BLaER1 (cell line): ENCODE results near the gene CPTP.

Source experiments
- H3K27ac ChIP-seq: shearing (Covaris generic); formaldehyde crosslinking; 2 replicates; pipeline ENCODE4 v1.8.1; 2022
- H3K27me3 ChIP-seq: shearing (Covaris generic); formaldehyde crosslinking; 2 replicates; pipeline ENCODE4 v1.8.1; 2022
- H3K36me3 ChIP-seq: shearing (Covaris generic); formaldehyde crosslinking; 2 replicates; pipeline ENCODE4 v1.8.1; 2022
- H3K4me1 ChIP-seq: shearing (Covaris generic); formaldehyde crosslinking; 2 replicates; pipeline ENCODE4 v1.8.1; 2022
- H3K4me2 ChIP-seq: shearing (Covaris generic); formaldehyde crosslinking; 2 replicates; pipeline ENCODE4 v1.8.1; 2022
- H3K4me3 ChIP-seq: shearing (Covaris generic); formaldehyde crosslinking; 2 replicates; pipeline ENCODE4 v1.8.1; 2022
- H3K9ac ChIP-seq: shearing (Covaris generic); formaldehyde crosslinking; 2 replicates; pipeline ENCODE4 v1.8.1; 2022
- H3K9me3 ChIP-seq: shearing (Covaris generic); formaldehyde crosslinking; 2 replicates; pipeline ENCODE4 v1.8.1; 2022
- H4K20me1 ChIP-seq: shearing (Covaris generic); formaldehyde crosslinking; 2 replicates; pipeline ENCODE4 v1.8.1; 2022
- Cebpa-rat ChIP-seq: shearing (Covaris generic); IDR thresholded peaks from 2 replicates; pipeline ENCODE4 v1.8.1; 2022

CPTP gene

DNA sequence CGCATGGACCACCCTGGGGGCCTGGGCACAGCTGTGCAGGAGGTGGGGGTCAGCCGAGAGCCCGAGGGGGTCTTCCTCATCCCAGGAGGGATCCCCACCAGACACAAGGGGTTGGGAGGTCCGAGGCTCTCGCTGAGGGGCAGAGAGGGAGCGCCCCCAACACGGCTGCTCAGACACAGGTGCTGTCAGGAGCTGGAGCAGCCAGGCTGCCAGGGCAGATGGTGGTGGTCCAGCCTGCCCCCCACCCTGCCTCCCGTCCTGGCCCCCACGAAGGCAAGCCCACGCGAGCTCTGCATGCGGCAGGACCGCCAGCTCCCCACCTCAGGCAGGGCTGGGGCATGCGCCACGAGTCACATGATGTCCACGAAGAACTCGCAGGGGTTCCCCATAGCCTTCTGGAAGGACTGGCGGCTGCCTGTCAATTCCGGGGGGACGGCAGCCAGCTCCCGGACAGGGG, 11.2 kb downstream of the CPTP start:
- Histone ChIP-seq H3K27ac (no peak overlapping the region), H3K4me3 (no peak overlapping the region), H4K20me1 (peaks cover 69% of the 10 kb centered on the region), H3K27me3 (no peaks in the 10 kb centered on the region), H3K9ac (no peak overlapping the region), H3K36me3 (peaks cover 59% of the 10 kb centered on the region), H3K4me2 (no peak overlapping the region), H3K9me3 (no peaks in the 10 kb centered on the region), H3K4me1 (peaks cover 1% of the 10 kb centered on the region; the same call in 1 of the 2 replicates)
- no peak for TF ChIP-seq Cebpa-rat

DNA sequence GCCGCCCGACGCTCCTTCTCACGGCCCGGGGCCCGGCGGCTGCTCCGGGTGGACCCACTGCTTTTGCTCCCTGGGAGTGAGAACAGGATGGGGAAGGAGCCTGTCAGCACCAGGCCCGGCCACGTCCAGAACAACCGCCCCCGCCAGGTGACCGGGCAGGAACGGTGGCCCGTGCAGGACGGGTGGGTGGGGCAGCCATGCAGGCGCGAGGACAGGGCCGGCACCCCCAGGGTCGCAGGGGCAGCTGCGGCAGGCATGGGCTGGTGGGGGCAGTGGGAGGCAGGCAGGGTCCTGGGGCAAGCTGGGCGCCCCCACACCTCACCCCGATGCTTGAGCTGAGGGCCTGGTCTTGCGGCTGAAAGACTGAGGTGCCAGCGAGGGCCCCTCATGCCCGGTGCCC, 11.8 kb downstream of the CPTP start:
- Histone ChIP-seq H3K9ac (no peak overlapping the region), H3K36me3 (peaks cover 66% of the 10 kb centered on the region), H3K4me1 (no peaks in the 10 kb centered on the region), H3K4me2 (no peak overlapping the region), H3K4me3 (no peak overlapping the region), H4K20me1 (peaks cover 69% of the 10 kb centered on the region), H3K27ac (no peak overlapping the region), H3K27me3 (no peaks in the 10 kb centered on the region), H3K9me3 (no peaks in the 10 kb centered on the region)
- TF ChIP-seq Cebpa-rat, result no peak

DNA sequence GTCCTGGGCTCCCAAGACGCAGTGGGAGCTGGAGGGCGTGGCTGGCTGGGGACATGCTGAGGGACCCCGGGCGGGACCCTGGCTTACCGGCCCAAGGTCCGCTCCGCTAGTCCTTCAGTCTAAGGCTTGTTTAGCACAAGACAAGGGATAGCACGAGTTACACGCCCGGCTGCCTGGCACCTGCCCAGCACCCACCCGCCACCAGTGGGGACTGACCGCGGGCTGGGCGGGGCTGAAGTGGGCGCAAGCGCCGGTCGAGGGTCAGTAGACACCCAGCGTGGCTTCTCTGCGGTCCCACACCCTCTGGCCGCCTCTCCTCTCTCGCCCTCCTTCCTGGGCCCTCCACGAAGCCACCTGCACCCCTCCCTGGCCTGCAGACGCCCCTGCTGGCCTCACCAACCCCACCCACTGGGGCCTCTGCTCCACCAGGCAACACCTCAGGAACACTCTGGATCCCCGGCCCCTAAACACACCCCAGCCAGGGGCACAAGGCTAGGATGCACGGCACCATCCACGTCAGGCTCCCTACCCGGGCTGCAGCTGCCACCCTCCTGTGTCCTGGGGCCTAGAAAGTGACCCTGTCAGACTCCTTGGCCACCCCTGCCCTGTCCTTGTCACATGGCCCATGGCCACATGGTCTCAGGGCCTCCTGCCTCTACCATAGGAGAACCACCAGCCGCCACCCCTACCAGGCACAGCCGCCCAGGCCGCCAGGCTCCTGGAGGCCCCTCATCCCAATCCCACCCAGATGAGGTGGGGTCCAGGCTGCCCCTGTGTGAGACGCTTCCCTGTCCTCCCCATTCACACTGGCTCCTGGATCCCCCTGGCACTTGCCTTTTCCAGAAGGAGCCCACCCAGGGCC, 12.6 kb downstream of the CPTP start:
- Histone ChIP-seq H3K9ac (no peak overlapping the region), H3K9me3 (no peaks in the 10 kb centered on the region), H3K4me2 (no peak overlapping the region), H3K27ac (no peak overlapping the region), H3K4me3 (no peak overlapping the region), H4K20me1 (peaks cover 72% of the 10 kb centered on the region), H3K27me3 (no peaks in the 10 kb centered on the region), H3K36me3 (peaks cover 73% of the 10 kb centered on the region), H3K4me1 (peaks cover 3% of the 10 kb centered on the region)
- no peak for TF ChIP-seq Cebpa-rat

DNA sequence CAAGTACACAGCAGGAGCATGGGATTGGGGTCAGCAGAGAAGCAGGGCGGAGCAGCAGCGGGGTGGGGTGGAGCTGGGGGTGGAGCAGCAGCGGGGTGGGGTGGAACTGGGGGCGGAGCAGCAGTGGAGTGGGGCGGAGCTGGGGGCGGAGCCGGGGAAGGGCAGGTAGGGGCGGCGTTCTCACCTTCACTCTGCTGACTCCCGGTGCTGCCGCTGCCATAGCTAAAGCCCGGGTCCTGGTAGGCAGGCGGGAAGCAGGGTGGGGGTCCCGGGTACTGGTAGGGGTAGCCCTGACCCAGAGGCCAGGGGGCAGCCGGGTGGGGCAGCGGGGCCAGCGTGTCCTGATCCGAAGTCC, 13.2 kb downstream of the CPTP start:
- no peak overlapping the region for H3K4me2 ChIP-seq
- H4K20me1 ChIP-seq, result peaks cover 72% of the 10 kb centered on the region
- no peak overlapping the region for H3K4me3 ChIP-seq
- no peaks in the 10 kb centered on the region for H3K9me3 ChIP-seq
- no peak for TF ChIP-seq Cebpa-rat
- H3K36me3 ChIP-seq, result peaks cover 73% of the 10 kb centered on the region
- peaks cover 9% of the 10 kb centered on the region for H3K4me1 ChIP-seq
- no peaks in the 10 kb centered on the region for H3K27me3 ChIP-seq
- no peak overlapping the region for H3K27ac ChIP-seq
- H3K9ac ChIP-seq, result no peak overlapping the region

DNA sequence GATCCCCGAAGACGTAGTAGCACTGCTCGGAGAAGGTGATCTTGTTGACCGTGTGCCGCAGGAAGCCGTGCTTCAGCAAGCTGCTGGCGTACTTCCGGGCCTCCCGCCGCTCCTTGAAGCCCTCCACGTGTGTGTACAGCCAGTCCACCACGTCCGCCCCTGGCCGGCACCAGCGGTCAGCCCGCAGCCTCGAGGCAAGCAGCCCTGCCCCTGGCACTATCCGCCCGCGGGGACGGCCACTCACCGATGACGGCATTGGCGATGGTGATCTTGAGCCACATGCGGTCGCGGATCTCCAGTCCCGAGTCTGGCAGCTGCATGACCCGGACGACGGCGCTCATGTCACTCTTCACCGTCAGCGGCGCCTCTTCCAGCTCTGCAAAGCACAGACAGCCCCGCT, 13.7 kb downstream of the CPTP start:
- Histone ChIP-seq H3K9me3 (no peaks in the 10 kb centered on the region), H3K36me3 (peaks cover 73% of the 10 kb centered on the region), H3K27ac (no peak overlapping the region), H3K4me3 (no peak overlapping the region), H3K27me3 (no peaks in the 10 kb centered on the region), H3K9ac (no peak overlapping the region), H4K20me1 (peaks cover 73% of the 10 kb centered on the region), H3K4me2 (no peak overlapping the region), H3K4me1 (peaks cover 14% of the 10 kb centered on the region)
- TF ChIP-seq Cebpa-rat, result no peak

DNA sequence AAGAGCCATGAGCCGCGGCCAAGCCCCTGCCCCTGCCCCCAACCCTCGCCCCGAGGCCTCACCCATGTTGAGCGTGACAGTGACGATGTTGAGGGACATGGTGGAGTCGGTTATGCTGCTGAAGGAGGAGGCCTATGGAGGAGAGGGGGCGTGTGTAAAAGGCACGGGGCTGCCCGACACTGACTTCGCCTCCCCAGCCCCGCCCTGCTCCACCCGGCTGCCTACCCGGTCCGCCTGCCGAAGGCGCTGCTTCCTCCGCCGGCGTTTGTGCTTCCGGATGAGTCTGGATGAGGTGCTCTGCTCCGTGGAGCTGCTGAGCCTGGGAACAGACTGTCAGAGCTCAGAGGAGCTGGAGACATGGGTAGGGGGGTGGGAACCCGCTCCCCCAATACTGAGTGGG, 15.6 kb downstream of the CPTP start:
- no peaks in the 10 kb centered on the region for H3K27me3 ChIP-seq
- no peak overlapping the region for H3K9ac ChIP-seq
- no peak overlapping the region for H3K27ac ChIP-seq
- H3K4me3 ChIP-seq, result no peak overlapping the region
- peaks cover 73% of the 10 kb centered on the region for H4K20me1 ChIP-seq
- peaks cover 59% of the 10 kb centered on the region for H3K36me3 ChIP-seq
- no peak overlapping the region for H3K4me2 ChIP-seq
- TF ChIP-seq Cebpa-rat, result no peak
- no peaks in the 10 kb centered on the region for H3K9me3 ChIP-seq
- H3K4me1 ChIP-seq, result peaks cover 33% of the 10 kb centered on the region

DNA sequence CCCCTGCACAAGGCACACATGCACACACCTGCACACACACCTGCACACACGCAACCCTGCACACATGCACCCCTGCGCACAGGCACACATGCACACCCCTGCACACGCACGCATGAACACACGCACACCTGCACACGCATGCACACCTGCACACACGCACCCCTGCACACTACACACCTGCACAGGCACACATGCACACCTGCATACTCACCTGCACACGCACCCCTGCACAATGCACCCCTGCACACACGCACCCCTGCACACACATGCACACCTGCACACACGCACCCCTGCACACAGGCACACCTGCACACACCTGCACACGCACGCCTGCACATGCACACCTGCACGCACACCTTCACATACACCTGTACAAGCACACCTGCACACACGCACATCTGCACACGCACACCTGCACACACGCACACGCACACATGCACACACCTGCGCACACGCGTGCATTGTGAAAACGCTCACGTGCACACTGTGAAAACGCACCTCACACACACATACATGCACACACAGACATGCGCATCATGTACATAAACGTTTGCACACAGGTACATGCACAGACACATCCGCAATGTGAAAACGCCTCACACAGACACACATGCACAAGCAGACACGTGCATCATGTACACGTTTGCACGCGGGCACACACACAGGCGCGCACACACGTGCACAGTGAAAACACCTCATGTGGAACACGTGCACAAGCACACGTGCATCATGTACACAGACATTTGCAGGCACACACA, 16.4 kb downstream of the CPTP start:
- Histone ChIP-seq H3K36me3 (peaks cover 52% of the 10 kb centered on the region), H3K9me3 (no peaks in the 10 kb centered on the region), H3K4me2 (no peak overlapping the region), H3K4me1 (peaks cover 41% of the 10 kb centered on the region), H4K20me1 (peaks cover 73% of the 10 kb centered on the region), H3K27ac (no peak overlapping the region), H3K9ac (no peak overlapping the region), H3K27me3 (no peaks in the 10 kb centered on the region), H3K4me3 (no peak overlapping the region)
- no peak for TF ChIP-seq Cebpa-rat

DNA sequence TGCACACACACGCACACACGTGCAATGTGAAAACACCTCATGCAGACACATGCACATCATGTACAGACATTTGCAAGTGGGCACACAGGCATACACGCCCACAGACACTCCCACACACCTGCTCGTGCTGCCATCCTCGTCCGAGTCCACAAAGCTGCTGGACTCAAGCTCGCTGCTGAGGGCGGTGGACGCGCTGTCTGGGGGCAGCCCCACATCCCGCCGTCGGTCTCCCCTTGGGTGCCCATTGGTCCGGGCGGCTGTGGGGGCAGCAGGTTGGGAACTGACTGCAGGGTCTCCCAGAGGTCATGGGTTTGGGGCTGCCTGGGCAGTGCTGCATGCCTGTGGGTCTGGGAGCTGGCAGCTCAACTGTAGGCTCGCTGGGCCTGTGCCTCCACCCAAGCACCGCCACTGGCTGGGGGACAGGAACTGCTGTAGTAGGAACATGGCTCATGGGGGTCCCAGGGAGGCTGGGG, 17.0 kb downstream of the CPTP start:
- no peak for TF ChIP-seq Cebpa-rat
- Histone ChIP-seq H3K27ac (no peak overlapping the region), H3K4me2 (no peak overlapping the region), H3K4me3 (no peak overlapping the region), H3K9ac (no peak overlapping the region), H3K4me1 (peaks cover 47% of the 10 kb centered on the region), H3K27me3 (no peaks in the 10 kb centered on the region), H3K36me3 (peaks cover 45% of the 10 kb centered on the region), H3K9me3 (no peaks in the 10 kb centered on the region), H4K20me1 (peaks cover 73% of the 10 kb centered on the region)

DNA sequence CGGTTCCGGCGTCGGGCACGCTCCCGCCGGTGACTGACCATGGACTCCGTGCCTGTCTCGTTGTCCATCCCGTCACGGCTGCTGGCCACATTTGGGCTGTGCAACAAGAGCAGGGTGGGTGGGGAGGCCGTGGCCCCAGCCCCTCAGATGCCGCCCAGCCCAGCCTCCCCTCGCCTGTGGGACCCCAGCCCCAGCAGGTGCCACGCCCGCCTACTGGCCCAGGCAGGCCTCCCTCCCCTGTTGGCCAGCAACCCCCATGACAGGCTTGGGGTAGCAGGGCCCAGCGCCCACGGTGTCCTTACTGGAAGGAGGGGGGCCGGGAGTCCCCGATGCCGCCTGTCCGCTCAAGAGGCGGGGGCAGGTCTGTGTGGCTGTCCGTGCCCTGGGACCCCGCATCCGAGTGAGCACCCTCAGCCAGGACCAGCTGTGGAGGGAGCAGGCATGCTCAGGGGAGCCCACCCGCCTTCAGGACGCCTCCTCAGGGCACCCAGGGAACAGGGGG, 17.5 kb downstream of the CPTP start:
- H3K9me3 ChIP-seq, result no peaks in the 10 kb centered on the region
- no peak overlapping the region for H3K4me3 ChIP-seq
- peaks cover 40% of the 10 kb centered on the region for H3K36me3 ChIP-seq
- H3K27ac ChIP-seq, result peak overlapping the region; percentile 66
- H3K4me2 ChIP-seq, result peak overlapping the region; percentile 72
- H3K9ac ChIP-seq, result peak overlapping the region; percentile 55
- no peaks in the 10 kb centered on the region for H3K27me3 ChIP-seq
- no peak for TF ChIP-seq Cebpa-rat
- H3K4me1 ChIP-seq, result peaks cover 52% of the 10 kb centered on the region
- peaks cover 75% of the 10 kb centered on the region for H4K20me1 ChIP-seq
